AML-193 (cell line): ENCODE measurements around the gene C20orf202.
"Not testable (repeated sequence)": the region's sequence is repeated elsewhere in the genome, so short reads cannot be mapped to it uniquely, and the experiment has no call there.

Source experiments
- DNase-seq, 2 experiments: peaks; one replicate each; lab custom pipeline; 2025; lab: John Stamatoyannopoulos, UW

C20orf202 gene

DNA sequence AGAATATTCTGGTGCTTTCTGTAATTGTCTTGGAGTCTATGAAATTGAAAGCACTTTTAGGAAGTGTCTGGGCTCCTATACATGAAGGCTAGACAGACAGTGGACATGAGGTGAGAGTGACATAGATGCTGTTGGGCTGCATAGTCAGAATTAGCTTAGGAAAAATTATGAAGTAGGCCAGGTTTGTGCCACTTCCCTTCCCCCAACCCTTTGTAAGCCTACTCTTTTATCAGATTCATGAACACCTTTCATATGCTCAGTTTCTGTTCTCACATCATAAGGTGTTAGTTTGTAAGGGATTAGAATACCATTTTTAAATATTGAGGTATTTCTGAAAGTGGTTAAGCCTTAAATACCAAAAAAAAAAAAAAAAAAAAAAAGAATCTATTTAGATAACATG lies 44.4 kb downstream of the C20orf202 start:
- no peak for DNase-seq

DNA sequence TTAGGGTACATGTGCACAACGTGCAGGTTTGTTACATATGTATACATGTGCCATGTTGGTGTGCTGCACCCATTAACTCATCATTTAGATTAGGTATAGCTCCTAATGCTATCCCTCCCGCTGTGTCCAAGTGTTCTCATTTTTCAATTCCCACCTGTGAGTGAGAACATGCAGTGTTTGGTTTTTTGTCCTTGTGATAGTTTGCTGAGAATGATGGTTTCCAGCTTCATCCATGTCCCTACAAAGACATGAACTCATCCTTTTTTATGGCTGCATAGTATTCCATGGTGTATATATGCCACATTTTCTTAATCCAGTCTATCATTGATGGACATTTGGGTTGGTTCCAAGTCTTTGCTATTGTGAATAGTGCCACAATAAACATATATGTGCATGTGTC lies 47.0 kb downstream of the C20orf202 start:
- not testable (repeated sequence) for DNase-seq

DNA sequence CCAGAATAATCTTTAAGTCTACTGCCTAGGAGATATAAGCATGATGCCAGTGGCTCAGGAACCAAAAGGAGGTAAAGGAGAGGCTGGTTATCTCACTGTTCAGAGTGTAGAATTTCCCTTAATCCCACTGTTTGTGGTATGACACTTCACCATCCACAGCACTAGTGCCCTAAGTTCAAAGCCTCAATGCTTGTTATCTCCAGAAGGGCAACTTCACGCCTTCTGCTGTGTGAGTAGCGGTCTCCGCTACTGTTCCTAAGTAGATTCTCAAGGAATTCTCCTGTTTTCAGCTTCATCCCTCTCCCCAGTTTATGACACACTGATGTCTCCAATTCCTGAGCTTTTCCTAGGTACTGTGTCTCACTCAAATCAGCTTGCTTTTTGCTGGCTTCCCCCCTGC lies 49.2 kb downstream of the C20orf202 start:
- DNase-seq = no peak

DNA sequence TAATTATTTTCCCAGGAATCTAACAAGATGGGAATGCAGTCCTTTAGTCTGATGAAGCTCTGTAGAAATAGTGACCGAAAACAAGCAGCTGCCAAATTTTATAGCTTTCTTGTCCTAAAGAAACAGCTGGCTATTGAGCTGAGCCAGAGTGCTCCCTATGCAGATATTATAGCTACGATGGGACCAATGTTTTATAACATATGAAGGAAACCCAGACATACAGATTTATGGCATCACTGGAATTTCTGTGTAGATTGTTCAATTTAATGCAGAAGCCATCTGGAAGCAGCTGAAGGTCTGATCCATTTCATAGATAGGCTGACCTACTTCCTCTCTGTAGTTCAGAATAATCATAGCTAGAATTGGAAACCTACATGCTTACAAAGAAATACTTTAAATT lies 51.0 kb downstream of the C20orf202 start:
- no peak for DNase-seq

DNA sequence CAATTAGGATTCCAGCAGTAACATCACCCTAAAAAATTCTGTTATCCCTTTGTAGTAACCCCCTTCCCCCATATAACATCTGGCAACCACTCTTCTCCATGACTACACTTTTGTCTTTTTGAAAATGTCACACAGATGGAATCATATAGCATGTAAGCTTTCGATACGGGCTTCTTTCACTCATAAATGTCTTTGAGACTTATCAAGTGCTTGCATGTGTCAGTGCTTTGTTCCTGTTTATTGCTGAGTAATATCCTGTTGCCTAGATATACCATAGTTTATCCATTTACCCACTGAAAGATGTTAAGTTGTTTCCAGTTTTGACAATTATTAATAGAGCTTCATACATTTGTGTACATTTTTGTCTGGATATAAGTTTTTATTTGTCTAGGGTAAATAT lies 52.4 kb downstream of the C20orf202 start:
- DNase-seq = no peak
